Erythroblast (primary cell): Measurements from ENCODE around the gene IGHMBP2.

Source experiments
- GATA1 ChIP-seq: IDR thresholded peaks from 2 replicates; pipeline ENCODE4 v1.6.1; 2011; ENCODE audit warnings: low read depth, mild to moderate bottlenecking, control low read depth, low read length, moderate library complexity
- POLR2A ChIP-seq: IDR thresholded peaks from 2 replicates; pipeline ENCODE4 v1.6.1; 2011; ENCODE audit warnings: mild to moderate bottlenecking, low read length

- TF ChIP-seq POLR2A (no peak), GATA1 (no peak)
These were observed 75.4 kb downstream of the IGHMBP2 start for GRCh38 chr11:68978931-68979594.
